Nucleus accumbens (tissue), 56 donors: ENCODE results near the gene SSH2.

ENCODE experiments used
- DNase-seq, 56 donors: peaks; one replicate each; lab custom pipeline; 2025; lab: John Stamatoyannopoulos, UW

The SSH2 gene

GRCh38 chr17:29648005-29648404, 282.0 kb downstream of the SSH2 start:
- DNase-seq: no peak

- DNase-seq: peak in 6 of 56 donors; percentile 4 to 31 (median 13)
Observed at GRCh38 chr17:29645515-29646051, 284.4 kb downstream of the SSH2 start.

GRCh38 chr17:29643817-29644160, 286.2 kb downstream of the SSH2 start:
- DNase-seq: no peak

- no peak for DNase-seq
Observed at GRCh38 chr17:29642171-29642611, 287.8 kb downstream of the SSH2 start.

GRCh38 chr17:29640981-29641642, 288.9 kb downstream of the SSH2 start:
- no peak for DNase-seq

GRCh38 chr17:29640413-29640812, 289.6 kb downstream of the SSH2 start:
- DNase-seq: peak in 1 of 56 donors; percentile 45

GRCh38 chr17:29633886-29634285, 296.1 kb downstream of the SSH2 start:
- peak in 1 of 56 donors; percentile 5 for DNase-seq

- no peak for DNase-seq
Observed at GRCh38 chr17:29630630-29631193, 299.3 kb downstream of the SSH2 start.

- DNase-seq: no peak
Observed at GRCh38 chr17:29629839-29630238, 300.2 kb downstream of the SSH2 start.

GRCh38 chr17:29628644-29629043, 301.4 kb downstream of the SSH2 start:
- peak in 1 of 56 donors; percentile 3 for DNase-seq

- DNase-seq: no peak
Observed at GRCh38 chr17:29627951-29628350, 302.1 kb downstream of the SSH2 start.

- DNase-seq: peak in 41 of 56 donors; percentile 13 to 75 (median 52)
Observed at GRCh38 chr17:29625037-29625750, 304.8 kb downstream of the SSH2 start.

- no peak for DNase-seq
Observed at GRCh38 chr17:29624586-29624985, 305.4 kb downstream of the SSH2 start.

GRCh38 chr17:29623283-29623647, 306.8 kb downstream of the SSH2 start:
- DNase-seq: no peak

GRCh38 chr17:29622337-29623282, 307.4 kb downstream of the SSH2 start, which contains the start of gene CORO6:
CORO6 (minus strand) TSS chr17:29622912; CDS start chr17:29621421, 1,491 bp downstream.
- DNase-seq: peak in 36 of 56 donors; percentile 16 to 82 (median 46)

GRCh38 chr17:29621751-29622194, 308.3 kb downstream of the SSH2 start:
- DNase-seq: no peak

GRCh38 chr17:29620779-29621500, 309.1 kb downstream of the SSH2 start:
- DNase-seq: no peak

- no peak for DNase-seq
Observed at GRCh38 chr17:29620271-29620670, 309.8 kb downstream of the SSH2 start.

- DNase-seq: peak in 6 of 56 donors; percentile 15 to 49 (median 32)
Observed at GRCh38 chr17:29619251-29619650, 310.8 kb downstream of the SSH2 start.
